Stimulated activated CD4-positive, alpha-beta T cell treated with anti-CD3 and anti-CD28 coated beads, Interleukin-1b, Interleukin-23, amount 100 ng/mL, for 48 hours (primary cell): ENCODE results near the gene GUCA1A.

Experiments used
- DNase-seq: peaks from one replicate; pipeline ENCODE4 v3.0.0-alpha.2; 2020

Gene GUCA1A

DNA sequence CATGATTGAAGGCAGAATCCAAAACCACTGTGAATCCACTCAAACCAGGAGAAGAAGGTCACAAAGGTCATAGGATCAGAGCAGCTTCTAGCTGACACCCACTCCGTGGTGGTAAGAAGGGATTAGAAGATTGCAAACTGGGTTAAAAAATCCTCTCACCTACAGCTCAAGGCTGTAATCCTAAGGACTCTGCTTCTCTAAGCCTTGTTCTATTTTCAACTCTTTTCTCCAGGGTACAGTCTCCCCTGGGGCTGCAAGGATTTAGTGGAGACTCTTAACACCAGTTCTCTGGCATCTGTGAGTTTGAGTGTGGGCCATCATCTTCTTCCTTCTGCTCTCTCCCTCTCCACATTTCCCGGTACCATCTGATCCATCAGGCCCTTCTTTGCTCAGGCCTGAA, at the start of gene GUCA1A:
Gene GUCA1A, plus strand, starts transcription at position 264 of the 400 bp plus-strand sequence. CDS start 250 bp downstream, outside the sequence.
- DNase-seq: no peak

DNA sequence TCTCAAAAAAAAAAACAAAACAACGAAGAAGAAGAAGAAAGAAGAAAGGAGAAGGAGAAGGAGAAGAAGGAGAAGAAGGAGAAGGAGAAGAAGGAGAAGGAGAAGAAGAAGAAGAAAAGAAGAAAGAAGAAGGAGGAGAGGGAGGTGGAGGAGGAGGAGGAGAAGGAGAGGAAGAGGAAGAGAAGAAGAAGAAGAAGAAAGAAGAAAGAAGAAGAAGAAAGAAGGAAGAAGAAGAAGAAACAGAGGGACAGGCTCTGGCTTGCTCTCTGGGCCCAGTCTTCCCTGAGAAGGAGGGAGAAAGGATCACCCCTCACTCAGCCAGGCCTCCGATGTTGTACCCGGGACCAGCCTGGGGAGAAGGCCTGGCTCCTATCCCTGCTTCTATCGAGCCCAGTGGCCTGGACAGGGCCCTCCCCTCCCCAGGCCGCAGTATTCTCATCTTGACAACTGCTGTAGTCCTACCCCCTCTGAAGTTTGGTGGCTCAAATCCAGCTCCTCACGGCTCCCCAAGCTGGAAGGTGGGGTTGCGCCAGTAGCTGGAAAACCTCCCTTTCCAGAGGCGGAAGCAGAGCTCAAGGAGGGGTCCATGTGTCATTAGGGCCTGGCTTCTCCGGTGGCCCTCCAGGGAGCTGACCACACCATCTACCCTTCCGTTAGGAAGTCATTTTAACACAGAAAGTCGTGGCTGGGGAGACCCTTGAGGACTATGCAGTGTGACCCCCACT, 49.6 kb upstream of the GUCA1A start:
- no peak for DNase-seq

DNA sequence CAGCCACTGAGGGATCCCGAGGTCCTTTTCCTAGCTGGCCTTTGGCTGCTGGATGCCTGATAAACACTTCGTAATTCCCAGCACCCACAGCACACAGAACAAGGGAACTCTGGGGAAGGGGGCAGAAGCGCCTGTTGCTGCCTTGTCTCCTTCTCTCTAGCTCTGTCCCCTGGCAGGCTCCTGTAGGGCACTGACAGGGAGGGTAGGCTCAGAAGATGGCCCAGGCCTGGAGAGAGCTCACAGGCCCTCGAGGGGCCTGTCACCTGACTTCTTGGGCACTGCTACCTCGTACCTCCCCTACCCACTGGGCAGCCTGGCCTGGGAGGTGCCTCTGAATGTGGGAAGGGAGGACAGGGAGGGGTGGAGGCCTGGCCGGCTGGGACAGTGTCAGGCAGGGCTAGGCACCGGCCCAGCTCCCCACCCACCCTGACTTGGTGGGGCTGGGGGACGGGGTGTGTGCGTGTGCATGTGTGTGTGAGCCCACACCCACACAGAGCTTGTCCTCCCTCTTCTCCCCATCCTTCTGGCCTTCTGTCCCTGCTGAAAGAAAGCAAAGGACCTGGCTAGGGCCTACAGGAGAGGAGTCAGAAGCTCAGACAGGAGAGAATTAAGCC, 48.8 kb upstream of the GUCA1A start:
- no peak for DNase-seq

DNA sequence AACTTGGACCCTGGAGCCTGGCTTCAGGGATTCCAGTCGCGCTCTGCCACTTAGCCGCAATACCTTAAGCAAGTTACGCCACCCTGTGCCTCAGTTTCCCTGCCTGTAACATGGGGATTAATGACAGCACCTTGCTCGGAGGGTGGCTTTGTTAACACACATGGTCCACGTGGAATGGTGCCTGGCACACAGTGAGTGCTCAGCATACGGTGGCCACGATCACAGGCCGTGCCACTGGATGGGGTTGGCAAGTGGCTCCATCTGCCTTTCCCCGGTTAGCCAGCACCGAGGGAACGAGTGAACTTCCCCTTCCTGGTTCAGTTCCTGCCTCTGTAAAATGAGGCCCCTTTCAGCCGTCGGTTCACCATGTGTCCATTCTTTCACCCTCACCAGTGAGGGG, 47.9 kb upstream of the GUCA1A start:
- DNase-seq: no peak

DNA sequence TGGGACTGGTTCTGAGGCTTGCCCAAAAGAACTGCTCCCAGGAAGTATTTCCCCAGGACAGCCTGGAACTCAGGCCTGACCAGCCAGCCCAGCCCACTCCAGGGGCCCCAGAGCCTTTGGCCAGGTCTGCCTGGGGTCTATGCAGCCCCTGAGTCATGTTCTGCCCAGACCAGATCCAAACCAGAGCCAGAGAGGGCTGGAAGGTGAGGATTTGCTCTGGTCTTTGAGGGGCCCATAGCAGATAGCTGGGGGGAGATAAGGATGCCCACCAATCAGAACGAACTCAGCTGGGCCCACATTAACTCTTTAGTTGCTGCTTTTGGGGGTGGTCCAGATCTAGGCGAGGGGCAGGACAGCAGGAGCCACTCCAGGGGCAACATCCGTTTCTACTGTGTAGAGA, 47.5 kb upstream of the GUCA1A start:
- no peak for DNase-seq

DNA sequence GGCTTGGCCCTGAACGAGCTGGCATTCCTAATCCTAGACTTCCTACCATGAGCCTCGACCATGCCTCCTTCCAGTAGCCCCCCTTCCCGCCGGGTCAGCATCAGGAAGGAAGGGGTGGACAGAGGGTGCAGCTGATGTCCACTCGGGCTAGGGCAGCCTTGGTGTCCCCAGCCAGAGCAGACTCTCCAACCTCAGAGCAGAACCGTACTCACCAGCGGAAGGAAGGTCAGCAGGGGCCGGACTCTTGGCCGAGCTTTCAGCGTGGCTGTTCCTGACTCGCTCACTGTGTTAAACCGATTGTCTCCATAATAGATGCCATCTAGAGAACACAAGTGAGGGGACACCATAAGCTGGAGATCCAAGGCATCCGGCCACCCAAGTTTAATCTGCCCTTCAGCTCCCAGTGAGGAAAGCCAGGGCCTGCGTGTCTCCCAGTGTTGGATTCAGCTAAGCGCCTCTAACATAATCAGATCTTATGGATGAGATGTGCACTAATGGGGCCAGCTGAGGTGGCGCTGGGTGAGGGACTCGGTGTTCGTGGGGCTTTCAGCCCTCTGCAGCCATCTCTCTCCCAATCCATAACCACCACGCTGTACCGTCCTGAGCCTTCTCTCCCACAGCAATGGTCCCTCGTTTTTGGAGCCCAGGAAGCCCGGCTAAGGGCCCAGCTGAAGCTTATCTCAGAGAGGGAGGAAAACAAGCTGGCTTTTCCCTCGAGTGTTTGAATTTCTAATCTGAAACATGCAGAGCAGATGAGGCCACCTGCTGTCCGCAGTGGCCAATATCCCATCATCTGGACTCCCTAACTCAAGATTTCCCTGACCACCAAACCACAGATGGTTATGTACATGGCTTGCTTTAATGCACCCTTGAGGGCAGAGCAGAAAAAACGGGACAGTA, 44.5 kb upstream of the GUCA1A start:
- DNase-seq: no peak

DNA sequence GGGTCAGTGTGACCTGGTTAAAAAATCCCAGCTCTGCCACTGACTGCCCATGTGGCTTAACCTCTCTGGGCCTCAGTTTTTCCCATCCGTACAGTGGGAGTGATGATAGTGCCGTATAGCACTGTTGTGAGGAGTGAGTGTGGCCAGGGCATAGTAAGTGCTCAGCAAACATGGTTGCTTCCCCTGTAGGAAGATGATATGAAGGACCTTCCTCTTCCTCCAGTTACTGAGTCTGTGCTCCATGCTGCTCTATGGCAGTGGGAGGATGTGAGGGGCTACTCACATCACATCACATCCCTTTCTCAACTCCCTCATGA, 43.8 kb upstream of the GUCA1A start:
- DNase-seq: no peak

DNA sequence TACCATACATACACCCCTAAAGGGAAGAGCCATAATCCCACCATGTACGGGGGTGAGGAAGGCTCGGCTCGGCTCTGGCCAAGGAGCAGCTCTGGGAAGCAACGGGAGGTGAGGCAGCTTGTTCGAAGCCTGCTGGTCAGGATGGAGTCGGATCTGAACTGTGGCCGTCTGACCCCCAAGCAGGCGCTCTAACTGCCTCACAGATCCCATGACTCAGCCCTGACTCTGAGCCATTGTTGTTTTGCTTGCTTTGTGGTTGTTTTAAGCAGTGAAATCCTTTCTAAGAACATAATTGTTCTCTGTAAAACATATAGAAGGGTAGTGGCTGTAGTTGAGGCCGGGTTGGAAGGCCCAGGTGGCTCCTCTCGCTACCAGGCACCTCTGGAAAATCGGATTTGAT, 41.6 kb upstream of the GUCA1A start:
- DNase-seq: no peak

DNA sequence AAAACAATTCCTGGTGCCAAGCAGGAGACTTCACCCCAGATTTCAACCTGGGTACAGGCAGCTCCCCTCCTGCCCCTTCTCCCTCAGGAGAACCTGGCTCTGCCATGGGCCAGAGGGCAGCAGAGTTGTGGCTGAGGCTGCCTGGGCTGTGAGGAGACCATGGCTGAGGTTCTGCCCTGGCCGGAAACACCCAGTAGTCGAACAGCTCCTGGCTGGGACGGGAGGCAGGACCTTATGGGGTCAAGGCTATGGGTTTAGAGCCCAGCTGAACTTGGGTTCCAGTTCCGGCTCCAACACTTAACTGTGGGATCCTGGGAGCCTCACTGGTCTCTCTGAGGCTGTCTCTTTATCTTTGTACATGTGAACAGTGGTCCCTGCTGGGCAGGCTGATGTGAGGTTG, 39.2 kb upstream of the GUCA1A start:
- no peak for DNase-seq

DNA sequence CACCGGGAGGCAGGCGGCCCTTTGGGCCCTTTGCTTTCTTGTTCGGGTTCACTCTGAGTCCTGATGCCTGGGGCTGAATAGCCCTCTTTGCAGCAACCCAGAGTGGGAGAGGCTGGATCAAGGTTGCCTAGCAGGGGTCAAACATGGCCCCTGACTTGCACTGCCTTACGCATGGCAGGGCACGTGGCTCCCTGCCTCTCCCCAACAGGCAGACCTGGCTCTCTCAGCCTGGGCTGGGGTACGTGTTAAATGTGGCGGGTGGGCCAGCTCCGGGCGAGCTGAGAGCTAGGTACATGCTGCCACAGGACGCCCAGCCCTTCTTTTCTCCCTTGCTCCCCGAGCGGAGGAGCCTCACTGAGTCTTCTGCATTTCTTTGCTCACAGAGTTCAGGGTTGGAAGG, 38.0 kb upstream of the GUCA1A start:
- DNase-seq: no peak

DNA sequence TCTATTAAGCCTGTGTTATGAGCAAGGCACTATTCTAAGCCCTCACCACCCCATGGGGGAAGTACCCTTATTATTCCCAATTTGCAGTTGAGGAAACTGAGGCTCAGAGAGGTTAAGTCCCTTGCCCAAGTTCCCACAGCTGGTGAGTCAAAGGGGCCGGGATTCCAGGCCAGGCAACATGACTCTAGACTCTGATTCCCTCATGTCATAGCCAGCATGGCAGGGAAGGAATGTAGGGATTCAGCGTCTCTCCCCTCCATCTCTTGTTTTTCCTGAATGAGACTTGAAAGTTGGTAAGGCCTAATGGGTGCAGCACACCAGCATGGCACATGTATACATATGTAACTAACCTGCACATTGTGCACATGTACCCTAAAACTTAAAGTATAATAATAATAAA, 37.4 kb upstream of the GUCA1A start:
- DNase-seq: no peak

DNA sequence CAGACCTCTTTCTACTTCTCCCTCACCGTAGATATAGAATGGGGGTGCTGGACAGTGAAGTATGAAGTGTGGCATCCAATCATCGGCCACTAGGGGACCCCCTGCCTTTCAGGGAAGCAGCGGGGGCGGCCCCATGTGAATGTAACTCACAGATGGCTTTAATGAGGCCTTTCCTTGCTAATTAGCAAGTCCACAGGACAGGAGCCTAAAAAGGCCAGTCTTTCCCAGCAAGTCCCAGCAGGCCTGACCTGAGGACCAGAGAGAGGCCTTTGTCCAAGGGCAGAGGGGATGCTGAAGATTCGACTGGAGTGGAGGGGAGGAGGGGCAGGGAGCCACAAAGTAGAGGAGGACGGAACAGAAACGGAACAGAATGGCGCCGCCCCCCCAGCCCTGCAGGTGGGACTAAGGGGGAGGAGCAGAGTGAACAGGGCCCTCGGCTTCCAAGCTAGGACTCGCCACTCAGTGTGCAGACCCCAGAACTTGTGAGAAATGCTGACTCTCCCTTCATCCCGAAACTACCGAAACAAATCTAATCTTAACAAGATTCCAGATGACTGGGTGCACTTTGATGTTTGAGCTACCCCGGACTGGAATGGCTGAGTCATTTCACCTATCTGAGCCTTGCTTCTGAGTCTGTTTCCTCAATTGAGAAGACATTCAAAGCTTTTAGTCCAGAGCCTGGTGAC, 36.5 kb upstream of the GUCA1A start:
- peak; percentile 52 for DNase-seq

DNA sequence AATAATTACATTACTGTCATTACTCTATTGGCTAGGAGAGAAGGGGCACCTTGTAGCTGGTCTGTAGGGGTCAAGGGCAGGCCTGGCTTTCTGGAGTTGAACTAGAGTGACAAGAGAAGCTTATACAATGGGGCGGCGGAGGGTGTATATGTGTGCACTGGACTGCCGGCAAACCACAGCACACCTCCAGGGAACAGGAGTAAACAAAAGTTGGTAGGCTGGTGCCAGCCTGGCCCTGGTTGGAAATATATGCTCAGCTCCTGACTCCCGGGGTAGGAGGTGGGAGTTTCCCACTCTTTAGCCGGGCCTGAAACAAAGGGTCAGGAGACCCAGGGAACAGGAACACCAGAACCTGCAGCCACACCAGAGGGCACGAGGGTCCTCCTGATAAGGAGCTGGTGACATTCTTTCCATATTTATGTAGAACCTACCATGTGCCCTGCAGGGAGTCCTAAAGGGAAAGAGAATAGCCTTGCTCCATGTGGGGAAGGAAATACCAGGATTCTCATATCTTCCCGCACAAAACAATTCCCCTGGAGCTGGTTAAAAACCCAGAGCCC, 35.9 kb upstream of the GUCA1A start:
- no peak for DNase-seq

DNA sequence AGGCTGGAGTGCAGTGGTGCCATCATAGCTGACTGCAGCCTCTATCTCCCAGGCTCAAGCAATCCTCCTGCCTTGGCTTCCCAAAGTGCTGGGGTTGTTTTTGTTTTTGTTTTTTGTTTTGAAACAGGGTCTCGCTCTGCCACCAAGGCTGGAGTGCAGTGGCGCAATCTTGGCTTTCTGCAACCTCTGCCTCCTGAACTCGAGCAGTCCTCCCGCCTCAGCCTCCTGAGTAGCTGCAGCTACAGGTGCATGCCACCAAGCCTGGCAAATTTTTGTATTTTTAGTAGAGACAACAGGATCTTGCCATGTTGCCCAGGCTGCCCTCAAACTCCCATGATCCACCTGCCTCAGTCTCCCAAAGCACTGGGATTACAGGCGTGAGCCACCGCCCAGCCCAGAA, 35.0 kb upstream of the GUCA1A start:
- no peak for DNase-seq

DNA sequence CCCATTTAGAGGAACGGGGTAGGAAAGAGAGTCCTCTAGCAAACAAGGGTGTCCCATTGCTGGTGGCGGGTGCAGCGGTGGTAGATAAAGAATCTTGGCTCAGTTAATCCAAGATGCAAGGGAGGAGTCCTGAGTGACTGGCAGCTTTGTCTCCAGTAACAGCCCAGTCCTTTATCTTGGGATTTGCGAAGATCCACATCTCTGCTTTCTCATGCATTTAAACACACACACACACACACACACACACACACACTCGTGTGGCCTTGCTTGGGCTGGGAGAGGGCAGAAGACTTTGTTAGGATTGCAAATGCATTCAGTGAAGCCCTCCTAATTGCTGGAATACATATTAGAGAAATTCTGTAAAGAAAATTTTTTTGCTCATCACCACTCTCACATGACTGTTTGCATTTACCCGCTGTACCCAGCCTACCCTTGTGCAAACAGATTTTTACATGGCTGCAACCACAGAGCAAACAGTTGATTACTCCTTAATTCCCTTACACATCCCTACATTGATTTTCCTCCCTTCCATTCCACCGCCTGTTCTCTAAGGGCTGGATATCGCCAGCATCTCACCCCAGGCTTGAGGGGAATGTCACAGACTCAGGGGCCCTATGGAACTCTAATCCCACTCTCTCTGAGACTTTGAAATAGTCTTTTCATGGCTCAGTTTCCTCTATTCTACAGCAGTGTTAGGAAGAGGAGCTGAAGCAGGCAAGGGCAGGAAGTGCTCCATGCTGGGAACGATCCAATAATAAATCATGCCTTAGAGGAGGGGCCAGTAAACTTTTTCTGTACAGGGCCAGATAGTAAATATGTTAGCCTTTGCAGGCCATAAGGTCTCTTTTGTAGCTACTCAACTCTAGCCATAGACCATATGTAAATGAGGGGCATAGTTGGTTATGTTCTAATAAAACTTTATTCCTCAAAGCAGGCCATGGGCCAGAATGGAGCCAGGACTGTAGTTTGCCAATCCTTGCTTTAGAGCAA, 34.2 kb upstream of the GUCA1A start:
- DNase-seq: no peak

DNA sequence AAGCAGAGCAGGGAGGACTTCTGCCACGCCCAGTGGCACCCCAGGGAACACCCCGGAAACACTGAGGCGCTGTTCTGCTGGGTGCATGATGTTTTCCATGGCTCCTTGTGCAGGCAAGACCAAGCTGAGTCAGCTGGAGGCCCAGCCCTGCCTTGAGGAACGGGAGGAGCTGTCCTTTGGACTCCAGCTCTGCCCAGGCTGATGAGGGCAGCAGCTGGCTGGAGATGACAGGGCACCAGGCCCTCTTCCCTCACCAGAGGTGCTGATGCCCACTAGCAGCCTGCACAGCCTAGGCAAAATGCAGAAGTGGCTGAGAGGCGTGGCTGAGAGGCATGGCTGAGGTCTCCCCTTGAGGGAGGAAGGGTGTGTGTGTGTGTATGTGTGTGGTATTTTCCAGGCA, 33.1 kb upstream of the GUCA1A start:
- no peak for DNase-seq

DNA sequence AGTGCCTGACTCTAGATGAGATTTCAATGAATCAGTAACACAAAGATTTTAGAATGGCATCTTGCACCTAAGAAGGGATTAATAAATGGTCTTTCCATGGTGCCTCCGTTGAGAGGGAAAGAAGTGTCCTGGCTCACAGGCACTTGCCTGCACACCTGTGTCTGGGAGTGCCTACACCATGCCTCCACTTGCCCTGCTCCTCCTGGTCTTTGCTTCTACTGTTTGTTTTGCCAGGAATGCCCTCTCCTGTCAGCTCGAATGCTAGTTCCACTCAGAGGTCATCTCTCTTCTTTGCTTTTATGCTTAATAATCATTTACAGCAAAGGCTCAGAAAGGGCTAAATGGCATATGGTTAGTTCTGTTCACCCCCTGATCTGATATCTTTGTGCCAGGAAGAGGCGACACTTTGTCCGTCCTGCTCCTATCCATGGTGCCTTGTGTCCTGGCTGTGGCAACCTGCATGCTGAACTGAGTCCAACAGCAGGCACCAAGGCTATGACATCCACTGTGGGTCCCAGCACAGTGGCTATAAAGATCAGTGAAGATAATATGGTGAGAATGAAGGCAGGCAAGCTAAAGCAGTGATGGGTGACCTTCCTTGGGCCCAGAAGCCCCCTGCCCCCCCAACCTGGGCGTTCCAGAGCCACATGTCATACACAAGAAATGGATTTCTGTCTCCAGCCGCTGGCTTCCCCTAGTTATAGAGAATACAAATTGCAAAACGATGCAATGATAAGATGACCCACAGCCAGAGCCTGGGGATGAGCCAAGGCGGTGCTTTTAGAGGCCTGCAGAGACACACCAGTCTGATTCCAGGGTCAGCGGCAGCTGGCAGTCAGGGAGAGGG, 32.2 kb upstream of the GUCA1A start:
- no peak for DNase-seq

DNA sequence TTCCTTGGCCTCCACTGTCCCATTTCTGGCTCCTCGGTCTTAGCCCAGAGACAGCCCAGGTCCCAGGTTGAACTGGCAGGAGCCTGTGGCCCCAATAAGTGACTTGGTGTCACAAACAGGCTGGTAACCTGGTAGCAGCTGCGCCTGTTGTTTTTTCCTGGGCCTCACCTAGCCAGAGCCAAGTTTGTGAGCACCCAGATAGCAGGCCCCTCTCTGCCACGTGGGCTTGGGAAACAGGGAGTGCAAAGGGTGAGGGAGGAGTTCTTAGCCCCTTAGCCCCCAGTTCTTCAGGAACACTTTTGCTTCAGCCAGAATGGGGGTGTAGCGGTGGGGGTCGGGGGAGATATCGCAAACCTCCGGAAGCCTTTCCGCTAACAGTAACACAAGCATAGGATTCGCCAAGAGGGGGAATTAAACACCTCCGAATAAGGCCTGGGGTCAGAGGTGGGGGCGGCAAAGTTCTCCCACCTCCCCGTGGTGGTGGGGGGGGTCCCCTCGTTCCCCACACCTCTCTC, 31.5 kb upstream of the GUCA1A start:
- DNase-seq: no peak

DNA sequence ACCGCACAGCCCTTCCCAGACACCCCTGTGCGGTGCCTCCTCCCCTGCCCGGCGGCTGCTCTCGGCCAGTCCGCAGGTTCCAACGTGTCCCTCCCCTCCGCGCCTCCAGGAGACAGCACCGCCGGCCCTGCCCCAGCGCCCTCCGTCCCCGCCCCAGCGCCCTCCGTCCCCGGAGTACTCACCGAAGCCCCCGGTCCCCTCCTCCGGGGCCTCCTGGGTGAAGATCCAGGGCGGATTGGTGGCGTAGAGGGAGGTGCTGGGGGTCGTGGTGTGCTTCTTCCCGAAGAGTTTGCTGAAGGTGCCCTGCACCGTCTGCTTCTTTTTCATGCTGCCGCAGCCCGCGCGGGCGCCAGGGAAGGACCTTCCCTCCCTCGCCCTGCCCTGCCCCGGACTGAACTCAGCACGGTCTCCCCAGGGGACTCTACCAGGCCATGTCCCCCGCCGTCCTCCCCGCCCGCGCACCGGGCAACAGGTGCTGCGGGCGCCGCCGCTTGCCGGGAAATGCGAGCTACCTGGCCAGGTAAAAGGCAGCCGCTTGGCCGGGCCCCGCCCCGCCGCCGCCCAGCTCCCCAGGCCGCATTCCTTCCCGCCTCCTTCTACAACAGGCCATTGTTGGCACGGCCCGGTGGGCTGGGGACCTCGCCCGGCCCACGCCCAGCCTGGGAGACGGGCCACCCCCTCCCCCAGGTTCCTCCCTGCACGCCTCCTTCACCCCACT, 30.9 kb upstream of the GUCA1A start, which contains the start of gene C6orf132:
Gene C6orf132, minus strand, starts transcription at position 503 of the 718 bp plus-strand sequence. Its CDS starts 176 bp downstream, at position 327.
- DNase-seq: no peak

DNA sequence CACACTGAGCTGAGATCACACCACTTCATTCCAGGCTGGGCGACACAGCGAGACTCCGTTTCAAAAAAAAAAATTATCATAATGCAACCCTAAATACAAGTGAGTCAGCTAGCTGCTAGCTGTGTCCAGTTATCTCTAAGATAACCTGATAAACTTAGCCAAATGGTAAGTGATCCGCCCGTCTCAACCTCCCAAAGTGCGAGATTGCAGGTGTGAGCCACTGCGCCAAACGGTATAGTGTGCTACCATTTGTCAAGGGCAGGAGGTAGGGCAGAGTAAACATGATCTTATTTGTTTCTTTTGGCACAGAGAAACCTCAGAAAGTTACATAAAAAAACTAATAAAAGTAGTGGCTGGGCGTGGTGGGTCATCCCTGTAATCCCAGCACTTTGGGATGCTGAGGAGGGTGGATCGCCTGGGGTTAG, 26.0 kb upstream of the GUCA1A start:
- no peak for DNase-seq
